B cell (primary cell): ENCODE results near the gene CD81. TPM values are rescaled to one million over a fixed set of nuclear protein-coding genes. Genes with fewer than 3 reads are reported as not detected.
A peak's percentile ranks its signal among the peaks of the same experiment; 100 is the strongest.

Experiments used
- ATAC-seq: fragments of 200-7000 bp; cut with Tn5 transposase; one replicate; pipeline ENCODE4 v1.10.0; 2021; ENCODE audit warnings: low read depth, mild to moderate bottlenecking, moderate number of reproducible peaks, moderate library complexity
- CTCF ChIA-PET: fragments of 350-600 bp; sonication (Branson Sonifier 250); formaldehyde crosslinking; loops from one replicate; lab custom pipeline; 2021; ENCODE audit warnings: antibody characterized with exemption, inconsistent platforms; lab: Charles Lee
- POLR2A ChIA-PET: fragments of 350-600 bp; sonication (Branson Sonifier 250); formaldehyde crosslinking; loops from one replicate; lab custom pipeline; 2021; ENCODE audit warnings: antibody characterized with exemption; lab: Charles Lee
- DNase-seq: peaks from one replicate; pipeline ENCODE4 v3.0.0; 2013
- H2AFZ ChIP-seq: 2 replicates; pipeline ENCODE4 v1.6.1; 2012; ENCODE audit warnings: mild to moderate bottlenecking, low read depth, low read length; ENCODE audit not compliant: insufficient read depth, poor library complexity, severe bottlenecking
- H3K27ac ChIP-seq, 2 donors: 1 replicate in 1 of 2; 2 replicates in 1 of 2; pipeline ENCODE4 v1.5.1; 2012 to 2013; ENCODE audit warnings: low read length in 2 of 2, mild to moderate bottlenecking in 2 of 2, moderate library complexity in 1 of 2
- H3K27me3 ChIP-seq, 4 experiments: fragments of 200-600 bp in 1 of 4; sonication (generic) in 1 of 4; replicated peaks in 1 of 4; 1 replicate in 2 of 4; 2 replicates in 2 of 4; pipeline versions ENCODE4 v1.6.1 to v1.7.0; 2013 to 2016; ENCODE audit warnings: low read length in 3 of 4, mild to moderate bottlenecking in 2 of 4, mixed read lengths in 1 of 4, moderate library complexity in 1 of 4; ENCODE audit not compliant: insufficient read depth in 4 of 4, control insufficient read depth in 3 of 4; ENCODE audit errors: control extremely low read depth in 1 of 4
- H3K36me3 ChIP-seq, 2 experiments: replicated peaks in 1 of 2; 1 replicate in 1 of 2; 2 replicates in 1 of 2; pipeline versions ENCODE4 v1.6.1 to v1.7.1; 2013; ENCODE audit warnings: low read length in 1 of 2; ENCODE audit not compliant: insufficient read depth in 2 of 2, control insufficient read depth in 1 of 2; ENCODE audit errors: control extremely low read depth in 1 of 2, extremely low read depth in 1 of 2
- H3K4me1 ChIP-seq, 2 donors: fragments of 200-600 bp in 1 of 2; sonication (generic) in 1 of 2; 1 replicate in 1 of 2; 2 replicates in 1 of 2; pipeline versions ENCODE4 v1.5.1 to v1.6.1; 2013 to 2017; ENCODE audit warnings: low read length in 2 of 2; ENCODE audit not compliant: control insufficient read depth in 2 of 2, insufficient read depth in 2 of 2
- H3K4me2 ChIP-seq: replicated peaks from 2 replicates; pipeline ENCODE3; 2012; ENCODE audit warnings: mild to moderate bottlenecking, low read depth, low read length; ENCODE audit not compliant: poor library complexity, severe bottlenecking
- H3K4me3 ChIP-seq, 5 experiments: fragments of 200-600 bp in 1 of 5; sonication (generic) in 1 of 5; 1 replicate in 3 of 5; 2 replicates in 2 of 5; pipeline versions ENCODE4 v1.5.1 to v1.7.0; 2011 to 2016; ENCODE audit warnings: low read length in 4 of 5, mild to moderate bottlenecking in 4 of 5, low read depth in 2 of 5, control low read depth in 1 of 5, moderate library complexity in 1 of 5; ENCODE audit not compliant: insufficient read depth in 1 of 5; ENCODE audit errors: control extremely low read depth in 1 of 5, extremely low read depth in 1 of 5
- H3K79me2 ChIP-seq: fragments of 200-600 bp; sonication (generic); one replicate; pipeline ENCODE4 v1.6.0; 2016; ENCODE audit warnings: low read length; ENCODE audit not compliant: control insufficient read depth, insufficient read depth
- H3K9ac ChIP-seq: fragments of 200-600 bp; sonication (generic); 2 replicates; pipeline ENCODE4 v1.6.1; 2017; ENCODE audit warnings: mild to moderate bottlenecking, low read length, moderate library complexity
- H3K9me3 ChIP-seq, 3 donors: one replicate each; pipeline versions ENCODE4 v1.6.1 to v1.7.1; 2013; ENCODE audit warnings: low read length in 2 of 3; ENCODE audit not compliant: control insufficient read depth in 2 of 3, insufficient read depth in 1 of 3; ENCODE audit errors: control extremely low read depth in 1 of 3
- H4K20me1 ChIP-seq: 2 replicates; pipeline ENCODE4 v1.6.0; 2012; ENCODE audit warnings: mild to moderate bottlenecking, low read length; ENCODE audit not compliant: insufficient read depth, control insufficient read depth, poor library complexity, severe bottlenecking
- H3K27ac Mint-ChIP-seq: one replicate; pipeline ENCODE4 v1.8.0; 2021; ENCODE audit warnings: mixed read lengths
- H3K27me3 Mint-ChIP-seq: one replicate; pipeline ENCODE4 v1.8.0; 2021; ENCODE audit warnings: mixed read lengths
- H3K4me1 Mint-ChIP-seq: one replicate; pipeline ENCODE4 v1.8.0; 2021; ENCODE audit warnings: mixed read lengths
- H3K4me3 Mint-ChIP-seq: one replicate; pipeline ENCODE4 v1.8.0; 2021; ENCODE audit warnings: mixed read lengths
- H3K9me3 Mint-ChIP-seq: one replicate; pipeline ENCODE4 v1.8.0; 2022; ENCODE audit warnings: mixed read lengths; ENCODE audit not compliant: insufficient read depth
- CTCF ChIP-seq: fragments of 200-600 bp; IDR thresholded peaks from one replicate; pipeline ENCODE4 v1.8.0; 2022; ENCODE audit warnings: antibody characterized with exemption, mild to moderate bottlenecking
- EZH2 ChIP-seq: IDR thresholded peaks from 2 replicates; pipeline ENCODE4 v1.6.1; 2012; ENCODE audit warnings: borderline replicate concordance, low read depth, mild to moderate bottlenecking, moderate library complexity, low read length; ENCODE audit not compliant: insufficient read depth, poor library complexity, severe bottlenecking
- WGBS: methylation state at CpG from one replicate; pipeline ENCODE4 v1.1.5; 2013; ENCODE audit warnings: missing lambda C conversion rate; ENCODE audit not compliant: insufficient coverage; 5-methylcytosine and 5-hydroxymethylcytosine counted together
- intact Hi-C: fragments of 100-400 bp; cut with micrococcal nuclease; formaldehyde crosslinking; loops from one replicate; pipeline ENCODE4 v1.10.0; 2022
- polyA plus RNA-seq: library from polyadenylated mRNA; depleted of rRNA; stranded (reverse); fragments of >200 nt; gene quantifications from 2 replicates; pipeline ENCODE4 v1.2.3, GENCODE V29; 2012
- total RNA-seq, 2 donors: library from RNA; stranded (reverse); fragments of 120-200 nt in 1 of 2; gene quantifications; 1 replicate in 1 of 2; 2 replicates in 1 of 2; pipeline versions ENCODE4 v1.2.3 to v1.2.4, GENCODE V29; 2013 to 2022

CD81 gene
- total and polyA plus RNA-seq, 2 donors (not counting 1 experiment from before 2014, with no cell fraction given) = 253 to 361 TPM

- H3K4me1 Mint-ChIP-seq = peaks cover 60% of the 10 kb centered on the region
- POLR2A ChIA-PET = interaction anchor here (0.6 to 1.3 kb wide), 3 partner anchors 10 to 623 kb away, joined by 4 to 12 read pairs (median 10); partner anchors contain the start of gene CD81
- H3K9ac ChIP-seq = peak overlapping the region; percentile 35
Observed at GRCh38 chr11:2393941-2394817, 17.1 kb downstream of the CD81 start.

More at GRCh38 chr11:2393941-2394817, 17.1 kb downstream of the CD81 start:
- Histone ChIP-seq H3K36me3 (peaks cover 0 to 56% of the 10 kb centered on the region in 2 experiments), H4K20me1 (peaks cover 73% of the 10 kb centered on the region), H2AFZ (no peak overlapping the region), H3K79me2 (peaks cover 76% of the 10 kb centered on the region), H3K4me3 (peak overlapping the region in 3 of 5 experiments; percentile 23 to 40 (median 40)), H3K4me2 (peak overlapping the region; percentile 72), H3K4me1 (peaks cover 69 to 78% of the 10 kb centered on the region in 2 donors), H3K27ac (peak overlapping the region; percentile 66 to 72), H3K27me3 (no peaks in the 10 kb centered on the region), H3K9me3 (peaks cover 0 to 3% (median 0%) of the 10 kb centered on the region in 3 donors)
- ATAC-seq (peak; percentile 85), DNase-seq (peak; percentile 85)
- intact Hi-C loops = loop anchor here (1.0 kb wide), 1 partner anchor 9 kb away; no protein-coding TSS in a partner anchor
- Mint-ChIP-seq H3K27ac (peak overlapping the region; percentile 84), H3K9me3 (no peaks in the 10 kb centered on the region), H3K4me3 (peak overlapping the region; percentile 60), H3K27me3 (no peaks in the 10 kb centered on the region)
- whole genome bisulfite sequencing = 28% methylated on average over 31 of the region's 34 CpGs
- TF ChIP-seq CTCF (no peak), EZH2 (no peak)
- CTCF ChIA-PET = interaction anchor here (1.9 kb wide), 1 partner anchor 90 kb away, joined by 4 read pairs; no protein-coding TSS in a partner anchor
